HG03159 (cell line): ENCODE data around the gene DAZAP1.
"Not testable (repeated sequence)": the region's sequence is repeated elsewhere in the genome, so short reads cannot be mapped to it uniquely, and the experiment has no call there.

Experiments used
- ATAC-seq: cut with Tn5 transposase; IDR thresholded peaks from one replicate; pipeline ENCODE4 v1.9.1; 2021; ENCODE audit warnings: mild to moderate bottlenecking, moderate library complexity; ENCODE audit not compliant: unreplicated experiment

Gene DAZAP1

DNA sequence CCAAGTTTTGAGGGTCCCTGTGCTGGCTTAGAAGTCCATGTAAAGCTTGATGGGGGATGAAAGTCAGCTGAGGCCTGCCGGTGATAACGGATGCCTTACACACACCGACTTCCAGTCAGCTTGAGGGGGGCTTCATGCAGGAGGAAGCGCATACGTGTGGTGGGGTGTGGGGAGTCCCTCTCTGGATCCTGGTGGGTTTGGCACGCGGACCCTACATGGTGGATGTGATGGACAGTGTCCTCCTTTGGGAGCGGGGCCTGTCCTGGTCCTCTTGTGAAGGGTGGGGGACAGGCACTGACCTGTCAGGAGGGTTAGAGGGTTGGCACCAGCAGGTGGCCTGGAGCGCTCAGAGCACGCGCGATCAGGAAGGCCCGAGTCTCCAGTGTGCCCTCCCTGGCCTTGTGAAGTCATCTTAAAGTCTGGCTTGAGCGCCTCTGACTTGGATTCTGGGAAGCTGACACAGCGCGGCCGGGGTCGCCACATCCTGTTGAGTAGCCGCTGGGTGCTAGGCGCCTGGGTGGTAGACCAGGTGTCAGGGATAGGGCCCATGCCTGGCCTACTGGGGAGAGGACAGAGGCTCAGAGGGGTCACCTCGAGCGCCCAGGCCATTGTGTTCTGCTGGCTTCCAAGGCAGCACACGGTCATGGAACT lies 2.9 kb downstream of the DAZAP1 start:
- ATAC-seq: no peak

- no peak for ATAC-seq
Observed at GRCh38 chr19:1410789-1411188, 3.4 kb downstream of the DAZAP1 start.

GRCh38 chr19:1411255-1412191 lies 4.1 kb downstream of the DAZAP1 start:
- no peak for ATAC-seq

- ATAC-seq: no peak
Observed at GRCh38 chr19:1412323-1412923, 5.0 kb downstream of the DAZAP1 start.

DNA sequence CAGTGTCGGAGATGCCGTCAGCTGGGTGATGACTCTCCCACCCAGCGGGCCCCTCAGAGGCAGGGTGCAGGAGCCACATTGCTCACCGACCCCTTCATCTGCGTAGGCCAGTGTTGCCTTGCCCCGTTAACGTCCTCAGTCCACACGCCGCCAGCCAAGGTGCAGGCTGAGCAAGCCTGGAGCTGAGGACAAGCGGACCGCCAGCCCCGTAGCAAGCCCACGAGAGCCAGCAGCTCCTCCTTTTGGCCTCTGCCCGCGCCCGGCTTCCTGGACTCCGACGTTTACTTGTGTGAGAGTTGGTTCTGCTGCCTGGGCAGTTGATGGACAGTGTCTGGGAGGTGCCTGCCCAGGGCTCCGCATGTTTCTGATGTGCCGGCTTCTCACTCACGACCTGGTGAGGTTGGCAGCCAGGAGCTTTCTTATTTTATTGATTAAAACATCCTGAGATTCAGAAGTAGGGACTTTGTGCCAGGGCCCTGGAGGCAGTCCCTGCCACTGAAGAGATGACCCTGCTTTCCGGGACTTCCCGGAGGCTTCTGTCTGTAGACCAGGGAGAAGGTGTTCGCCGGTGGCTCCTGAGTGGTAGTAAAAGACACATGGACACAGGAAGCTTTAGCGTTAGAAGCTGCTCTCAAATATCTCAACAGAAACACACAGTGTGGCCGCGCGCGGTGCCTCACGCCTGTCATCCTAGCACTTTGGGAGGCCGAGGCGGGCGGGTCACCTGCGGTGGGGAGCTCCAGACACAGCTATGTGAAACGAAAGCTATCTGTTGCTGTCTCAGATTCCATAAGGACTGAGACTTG lies 5.8 kb downstream of the DAZAP1 start:
- no peak for ATAC-seq

DNA sequence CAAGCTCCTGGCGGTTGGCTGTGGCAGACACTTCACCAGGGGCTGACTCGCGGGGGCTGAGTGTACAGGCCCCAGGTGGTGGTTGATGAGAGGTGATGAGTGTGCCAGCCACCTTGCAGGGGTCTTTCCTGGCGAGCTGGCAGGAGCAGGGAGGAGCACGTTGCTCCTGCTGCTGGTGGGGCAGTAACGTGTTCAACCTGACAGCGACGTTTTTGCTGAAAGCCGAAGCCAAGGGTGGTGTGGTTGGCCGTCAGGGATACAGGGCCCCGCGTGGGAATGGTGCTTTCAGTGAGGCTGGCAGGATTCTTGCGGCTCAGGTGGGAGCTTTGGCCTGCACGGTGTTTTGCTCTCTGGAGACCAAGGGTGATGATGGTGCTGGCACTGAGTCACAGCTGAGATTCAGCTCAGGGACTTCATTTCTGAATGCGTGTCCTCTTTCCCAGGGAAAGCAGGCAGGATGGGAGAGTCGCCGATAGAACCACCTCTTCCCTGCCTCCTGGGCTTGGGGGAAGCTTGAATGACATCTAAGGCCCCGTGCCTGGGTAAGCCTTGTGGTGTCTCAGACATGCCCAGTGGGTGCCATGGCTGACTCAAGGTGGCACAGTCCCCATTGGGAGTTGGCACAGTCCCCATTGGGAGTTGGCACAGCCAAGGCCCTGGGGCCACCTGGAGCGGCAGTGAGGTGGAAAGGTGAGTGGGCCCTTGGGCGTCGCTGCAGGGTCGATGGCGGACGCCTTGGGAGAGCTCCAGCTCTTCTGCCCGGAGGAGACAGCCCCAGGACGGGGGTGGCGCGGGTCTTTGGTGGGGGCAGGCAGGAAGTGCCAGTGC lies 8.8 kb downstream of the DAZAP1 start:
- ATAC-seq: no peak

- ATAC-seq: no peak
Observed at GRCh38 chr19:1417145-1417544, 9.8 kb downstream of the DAZAP1 start.

GRCh38 chr19:1417681-1418495 lies 10.5 kb downstream of the DAZAP1 start:
- no peak for ATAC-seq

- no peak for ATAC-seq
Observed at GRCh38 chr19:1418496-1418775, 11.1 kb downstream of the DAZAP1 start.

- ATAC-seq: no peak
Observed at GRCh38 chr19:1418951-1419738, 11.8 kb downstream of the DAZAP1 start.

DNA sequence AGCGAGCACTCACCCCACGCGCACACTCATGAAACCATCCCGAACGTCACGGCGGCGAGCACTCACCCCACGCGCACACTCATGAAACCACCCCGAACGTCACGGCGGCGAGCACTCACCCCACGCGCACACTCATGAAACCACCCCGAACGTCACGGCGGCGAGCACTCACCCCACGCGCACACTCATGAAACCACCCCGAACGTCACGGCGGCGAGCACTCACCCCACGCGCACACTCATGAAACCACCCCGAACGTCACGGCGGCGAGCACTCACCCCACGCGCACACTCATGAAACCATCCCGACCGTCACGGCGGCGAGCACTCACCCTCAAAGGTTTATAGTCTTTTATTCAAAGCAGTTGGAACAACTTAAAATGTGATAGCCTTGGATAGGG lies 12.7 kb downstream of the DAZAP1 start:
- ATAC-seq: not testable (repeated sequence)

GRCh38 chr19:1420590-1420989 lies 13.2 kb downstream of the DAZAP1 start:
- ATAC-seq: no peak

DNA sequence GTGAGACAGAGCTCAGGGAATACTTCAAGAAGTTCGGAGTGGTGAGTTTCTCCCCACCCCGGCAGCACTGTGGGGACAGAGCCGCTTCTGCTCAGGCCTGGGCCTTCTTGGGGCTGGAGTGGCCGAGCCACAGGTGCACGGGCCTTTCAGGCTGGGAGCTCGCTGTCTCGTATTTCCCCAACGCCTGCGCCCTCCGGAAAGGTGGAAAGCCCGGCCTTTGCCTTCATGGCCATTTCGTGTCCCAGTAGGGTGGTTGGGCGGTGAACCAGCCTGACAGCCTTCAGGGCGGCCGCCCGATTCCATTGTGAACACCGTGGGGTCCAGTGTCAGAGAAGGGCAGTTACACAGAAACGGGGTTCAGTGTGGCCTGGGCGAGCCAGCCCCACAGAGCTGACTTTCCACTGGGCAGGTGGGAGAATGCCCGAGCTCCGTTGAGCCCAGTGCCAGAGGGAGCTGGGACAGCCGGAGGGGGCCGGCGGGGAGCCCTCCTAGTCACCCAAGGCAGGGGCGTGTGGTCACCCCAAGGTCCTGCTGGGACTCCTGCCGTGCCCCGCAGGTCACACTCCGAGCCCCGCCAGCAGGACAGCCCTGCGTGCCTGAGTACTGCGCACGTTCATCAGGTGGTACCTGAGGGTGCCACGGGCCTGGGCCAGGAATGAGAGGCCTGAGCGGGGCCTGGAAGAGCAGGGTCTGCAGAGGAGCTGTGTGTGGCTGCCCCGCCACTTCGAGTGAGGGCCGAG lies 14.0 kb downstream of the DAZAP1 start:
- ATAC-seq: no peak

DNA sequence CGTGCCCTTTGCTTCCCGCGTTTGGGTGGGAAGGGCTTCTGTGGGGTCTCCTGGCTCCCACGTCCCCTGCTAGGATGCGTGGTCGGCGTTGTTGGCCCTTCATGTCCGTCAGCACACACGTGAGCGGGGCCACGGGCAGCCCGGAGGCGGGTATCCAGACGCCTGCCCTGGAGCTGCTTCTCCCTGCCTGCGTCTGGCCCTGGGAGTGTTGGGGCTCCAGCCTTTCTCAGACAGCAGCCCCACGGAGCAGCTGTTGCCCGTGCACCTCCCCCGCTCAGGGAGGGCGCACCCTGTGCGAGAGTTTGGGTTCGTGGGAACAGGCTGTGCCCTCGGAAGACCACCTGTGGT lies 14.5 kb downstream of the DAZAP1 start:
- no peak for ATAC-seq

DNA sequence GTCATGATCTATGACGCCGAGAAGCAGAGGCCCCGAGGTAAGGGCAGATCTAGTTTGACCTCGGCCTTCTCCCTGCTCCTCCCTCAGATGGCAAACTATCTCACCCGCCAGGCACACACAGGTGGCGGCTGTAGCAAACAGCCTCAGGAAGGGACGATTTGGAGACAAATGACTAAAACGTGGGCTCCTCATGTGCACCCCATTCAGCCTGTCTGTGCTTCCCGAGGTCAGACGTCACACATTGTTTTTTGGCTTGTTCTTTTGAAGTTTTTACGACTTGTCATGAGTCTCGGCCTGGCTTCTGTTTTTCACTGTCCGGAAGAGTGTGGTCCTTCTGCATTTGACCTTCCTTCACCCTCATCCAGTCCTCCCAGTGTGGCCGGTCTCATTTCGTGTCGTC lies 15.0 kb downstream of the DAZAP1 start:
- ATAC-seq: no peak

DNA sequence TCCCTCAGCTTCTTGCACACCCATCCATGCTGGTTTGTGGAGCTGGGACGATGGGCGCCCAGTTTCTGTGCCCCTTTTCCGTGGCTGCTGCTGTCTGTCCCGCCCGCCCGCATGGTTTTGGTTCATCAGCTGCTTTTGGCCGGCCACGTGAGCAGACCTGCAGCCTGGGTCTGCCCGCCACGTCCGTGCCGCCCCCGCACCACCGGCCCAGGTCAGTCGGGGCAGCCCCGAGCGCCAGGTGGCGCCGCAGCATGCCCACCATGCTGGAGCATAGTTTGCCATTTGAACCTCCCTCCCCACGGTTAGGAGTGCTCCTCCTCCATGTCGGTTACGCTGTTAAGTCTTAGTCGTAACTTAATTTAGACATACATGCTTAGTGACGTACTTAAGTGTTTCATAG lies 15.6 kb downstream of the DAZAP1 start:
- ATAC-seq: no peak

DNA sequence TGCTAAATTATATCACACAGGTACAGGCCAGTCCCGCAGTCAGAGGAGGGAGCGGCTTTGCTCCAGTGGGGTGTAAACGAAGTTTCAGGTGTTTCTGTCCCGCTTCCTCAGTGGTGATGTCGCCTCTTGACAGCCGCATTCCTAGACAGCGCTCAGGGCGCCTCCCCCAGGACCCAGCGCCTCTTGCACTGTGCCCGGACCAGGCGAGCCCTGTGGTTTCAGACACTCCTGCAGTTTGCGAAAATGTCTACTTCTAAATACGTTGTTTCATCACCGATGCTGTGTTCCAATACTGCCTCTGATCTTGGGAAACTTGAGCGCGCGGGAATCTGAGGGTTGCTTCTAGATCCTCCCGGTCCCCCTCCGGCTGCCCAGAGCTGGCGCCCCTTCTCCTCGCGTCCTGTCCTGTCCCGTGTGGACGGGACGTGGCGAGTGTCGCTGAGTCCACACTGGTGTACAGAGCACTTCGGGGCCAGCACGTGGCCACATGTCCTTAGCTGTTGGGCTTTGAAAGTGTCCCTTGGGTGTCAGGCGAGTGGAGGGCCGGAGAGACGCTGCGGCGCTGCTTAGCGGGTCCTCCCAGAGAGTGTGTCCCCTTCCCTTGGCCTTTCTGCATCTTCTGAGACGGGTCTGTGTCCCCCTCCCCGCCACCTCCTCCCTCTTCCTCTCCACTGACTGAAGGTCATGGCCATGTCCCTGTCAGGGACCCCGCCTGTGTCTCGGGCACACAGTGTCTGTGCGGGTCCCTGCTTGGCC lies 16.2 kb downstream of the DAZAP1 start:
- no peak for ATAC-seq
